Cardiac fibroblast (primary cell): ENCODE results near the gene SLC9C1.
A peak's percentile ranks its signal among the peaks of the same experiment; 100 is the strongest.

Source experiments
- DNase-seq, 2 donors: peaks; one replicate each; pipeline versions ENCODE4 v3.0.0 to v3.0.0-alpha.2; 2010; ENCODE audit warnings: low read depth in 2 of 2
- H3K4me3 ChIP-seq, 2 donors: replicated peaks in 1 of 2; 1 replicate in 1 of 2; 2 replicates in 1 of 2; pipeline ENCODE4 v1.5.1; 2011; ENCODE audit warnings: low read depth in 2 of 2, low read length in 2 of 2, mild to moderate bottlenecking in 2 of 2, moderate library complexity in 1 of 2
- TF ChIP-seq, protein P1 (sequence below): IDR thresholded peaks from one replicate; pipeline ENCODE4 v1.5.1; 2011; ENCODE audit warnings: low read depth, mild to moderate bottlenecking, low read length, inconsistent platforms

Gene SLC9C1

GRCh38 chr3:112293368-112294321, at the start of gene SLC9C1:
Gene SLC9C1, minus strand, starts transcription at chr3:112294216. Its CDS starts 7,425 bp downstream, at chr3:112286791.
- TF ChIP-seq, protein P1, sequence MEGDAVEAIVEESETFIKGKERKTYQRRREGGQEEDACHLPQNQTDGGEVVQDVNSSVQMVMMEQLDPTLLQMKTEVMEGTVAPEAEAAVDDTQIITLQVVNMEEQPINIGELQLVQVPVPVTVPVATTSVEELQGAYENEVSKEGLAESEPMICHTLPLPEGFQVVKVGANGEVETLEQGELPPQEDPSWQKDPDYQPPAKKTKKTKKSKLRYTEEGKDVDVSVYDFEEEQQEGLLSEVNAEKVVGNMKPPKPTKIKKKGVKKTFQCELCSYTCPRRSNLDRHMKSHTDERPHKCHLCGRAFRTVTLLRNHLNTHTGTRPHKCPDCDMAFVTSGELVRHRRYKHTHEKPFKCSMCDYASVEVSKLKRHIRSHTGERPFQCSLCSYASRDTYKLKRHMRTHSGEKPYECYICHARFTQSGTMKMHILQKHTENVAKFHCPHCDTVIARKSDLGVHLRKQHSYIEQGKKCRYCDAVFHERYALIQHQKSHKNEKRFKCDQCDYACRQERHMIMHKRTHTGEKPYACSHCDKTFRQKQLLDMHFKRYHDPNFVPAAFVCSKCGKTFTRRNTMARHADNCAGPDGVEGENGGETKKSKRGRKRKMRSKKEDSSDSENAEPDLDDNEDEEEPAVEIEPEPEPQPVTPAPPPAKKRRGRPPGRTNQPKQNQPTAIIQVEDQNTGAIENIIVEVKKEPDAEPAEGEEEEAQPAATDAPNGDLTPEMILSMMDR, result peak; percentile 63
- peak; percentile 91 for DNase-seq
- peak within 1 kb of the TSS; percentile 47 to 52 for H3K4me3 ChIP-seq

DNA sequence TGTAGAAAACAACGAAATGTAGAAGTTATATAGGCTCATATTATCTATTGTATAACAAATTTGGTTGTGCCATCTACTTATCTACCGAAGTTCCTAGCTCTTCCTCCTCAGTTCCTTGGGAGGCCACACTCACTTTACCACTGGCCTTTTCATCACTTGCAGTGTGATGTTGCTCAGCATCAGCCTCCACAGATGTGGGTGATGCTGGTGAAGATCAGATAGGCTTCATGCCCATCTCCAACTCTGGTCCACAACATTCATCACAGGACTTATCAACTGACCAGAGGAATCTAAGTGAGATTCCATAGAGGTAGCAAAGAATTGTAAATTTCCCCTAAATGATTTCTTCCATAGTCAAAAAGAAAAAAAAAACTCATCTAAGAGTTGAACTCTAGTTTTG, 47.4 kb upstream of the SLC9C1 start:
- no peak for DNase-seq
- TF ChIP-seq, protein P1, result no peak
- H3K4me3 ChIP-seq, result no peak overlapping the region

- TF ChIP-seq, protein P1, result no peak
- H3K4me3 ChIP-seq, result no peak overlapping the region
- DNase-seq, result no peak
Measured at GRCh38 chr3:112339609-112340008, 45.6 kb upstream of the SLC9C1 start.

DNA sequence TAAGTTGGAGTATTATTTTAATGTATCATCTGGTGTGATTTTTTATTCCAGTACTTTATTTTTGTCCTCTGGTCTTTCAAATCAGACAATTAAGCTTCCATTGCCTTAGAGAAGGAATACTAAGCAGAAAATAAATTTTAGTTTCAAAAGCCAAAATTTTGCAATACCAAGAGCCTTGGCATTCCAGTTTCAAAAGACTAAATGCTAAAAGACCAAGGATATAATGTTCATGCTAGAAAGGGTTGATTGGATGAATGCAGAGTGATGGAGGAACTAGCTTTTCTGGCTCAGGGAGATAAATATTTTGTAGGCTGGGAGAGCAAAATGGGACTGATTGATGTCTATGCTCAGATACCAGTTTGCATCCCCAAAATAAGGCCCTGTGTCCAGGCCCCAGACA, 45.1 kb upstream of the SLC9C1 start:
- TF ChIP-seq, protein P1, result no peak
- no peak overlapping the region for H3K4me3 ChIP-seq
- DNase-seq, result no peak

DNA sequence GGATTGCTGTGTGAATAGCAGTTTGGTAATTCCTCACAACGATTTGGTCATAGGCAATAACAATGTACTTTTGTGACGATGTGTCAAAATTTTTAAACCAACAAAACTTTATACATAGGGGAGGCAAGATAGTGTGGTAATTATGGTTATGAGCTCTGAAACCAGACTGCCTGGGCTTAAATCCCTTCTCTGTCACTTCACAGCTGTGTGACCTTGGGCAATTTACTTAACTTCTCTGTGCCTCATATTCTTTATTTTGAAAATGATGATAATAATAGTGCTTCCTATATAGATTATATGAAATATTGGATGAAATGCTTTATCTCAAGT, 44.7 kb upstream of the SLC9C1 start:
- no peak overlapping the region for H3K4me3 ChIP-seq
- TF ChIP-seq, protein P1, result no peak

DNA sequence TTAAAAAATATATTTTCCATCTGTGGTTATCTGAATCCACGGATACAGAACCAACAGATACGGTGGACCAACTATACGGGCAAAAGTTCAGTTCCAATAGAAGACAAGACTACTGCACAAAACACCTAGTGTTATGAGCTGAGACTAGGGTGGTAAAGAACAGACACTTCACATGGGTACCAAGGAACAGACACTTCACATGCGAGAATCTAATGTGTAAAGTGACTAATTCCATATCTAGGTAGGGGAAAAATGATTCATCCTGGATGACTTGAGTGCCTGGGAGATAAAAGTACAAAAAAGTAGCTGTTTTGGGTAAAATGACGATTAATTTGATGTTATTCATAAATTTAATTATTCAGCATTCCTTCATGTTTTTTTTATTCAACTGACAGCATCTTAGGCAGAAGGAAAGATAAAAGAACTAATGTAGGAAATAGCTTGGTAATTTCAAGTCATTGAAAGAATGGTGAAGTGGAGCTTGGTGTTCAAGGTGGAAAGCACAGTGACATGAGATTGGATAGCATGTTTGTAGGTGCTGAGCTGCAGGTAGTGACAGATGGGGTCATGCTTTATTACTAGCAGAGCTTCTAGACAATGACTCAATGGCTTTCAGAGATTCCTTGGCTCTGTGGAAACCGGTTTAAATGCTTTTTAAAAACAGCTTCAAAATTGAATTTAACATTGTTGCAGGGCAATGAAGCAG, 44.2 kb upstream of the SLC9C1 start:
- DNase-seq, result peak in 1 of 2 donors; percentile 38
- no peak overlapping the region for H3K4me3 ChIP-seq
- TF ChIP-seq, protein P1, result no peak

More for the DNA sequence above, 44.7 kb upstream of the SLC9C1 start:
- DNase-seq, result no peak
